ENCODE results near the gene SSBP2.

GRCh38 chr5:81779916-81780266 lies 29.0 kb upstream of the SSBP2 start:
- no peak for TF ChIP-seq POLR2AphosphoS5 (IDR thresholded peaks at IDR 0.05; ENCODE audit: low read depth, low read length)
- no peak for TF ChIP-seq POLR2A (IDR thresholded peaks at IDR 0.05; ENCODE audit: low read depth, low read length)
- TF ChIP-seq TAF1 (IDR thresholded peaks at IDR 0.05; ENCODE audit: borderline replicate concordance, low read depth, low read length): no peak

Measured in GM12892 (cell line).